OCI-LY1 (cell line): Measurements from ENCODE around the gene LDLRAD4.

Source experiments
- CTCF ChIP-seq: fragments of 200-600 bp; sonication (generic), shearing (Covaris generic); IDR thresholded peaks from 2 replicates; pipeline ENCODE4 v1.5.1; 2017; ENCODE audit warnings: mild to moderate bottlenecking, antibody characterized with exemption, low read length, moderate library complexity, mixed read lengths
- EZH2 ChIP-seq: fragments of 200-600 bp; sonication (generic), shearing (Covaris generic); IDR thresholded peaks from 2 replicates; pipeline ENCODE4 v1.8.0; 2017; ENCODE audit warnings: borderline replicate concordance, mixed run types, mild to moderate bottlenecking, antibody characterized with exemption, low read length, moderate library complexity, mixed read lengths

GRCh38 chr18:13194239-13194638 lies 24.3 kb upstream of the LDLRAD4 start:
- TF ChIP-seq CTCF (no peak), EZH2 (no peak)
